Measurements from ENCODE around the gene CAMK2A.

CAMK2A gene

GRCh38 chr5:150289551-150290390 lies at the start of gene CAMK2A:
CAMK2A (minus strand) TSS chr5:150289773; CDS start chr5:150289625, 148 bp downstream.
- no peak for DNase-seq (ENCODE audit: low read depth in 3 of 3, low spot score in 1 of 3)

- no peak for DNase-seq (ENCODE audit: low read depth in 3 of 3, low spot score in 1 of 3)
Observed at GRCh38 chr5:150339165-150339564, 49.6 kb upstream of the CAMK2A start.

- no peak for DNase-seq (ENCODE audit: low read depth in 3 of 3, low spot score in 1 of 3)
Observed at GRCh38 chr5:150338546-150338945, 49.0 kb upstream of the CAMK2A start.

- DNase-seq (ENCODE audit: low read depth in 3 of 3, low spot score in 1 of 3) = no peak
Observed at GRCh38 chr5:150335778-150336177, 46.2 kb upstream of the CAMK2A start.

- DNase-seq (ENCODE audit: low read depth in 3 of 3, low spot score in 1 of 3) = no peak
Observed at GRCh38 chr5:150333400-150333799, 43.8 kb upstream of the CAMK2A start.

- DNase-seq (ENCODE audit: low read depth in 3 of 3, low spot score in 1 of 3) = no peak
Observed at GRCh38 chr5:150329881-150330876, 40.6 kb upstream of the CAMK2A start.

- no peak for DNase-seq (ENCODE audit: low read depth in 3 of 3, low spot score in 1 of 3)
Observed at GRCh38 chr5:150329038-150329437, 39.5 kb upstream of the CAMK2A start.

GRCh38 chr5:150328515-150328914 lies 38.9 kb upstream of the CAMK2A start:
- DNase-seq (ENCODE audit: low read depth in 3 of 3, low spot score in 1 of 3) = no peak

- DNase-seq (ENCODE audit: low read depth in 3 of 3, low spot score in 1 of 3) = no peak
Observed at GRCh38 chr5:150327139-150327538, 37.6 kb upstream of the CAMK2A start.

GRCh38 chr5:150326707-150327106 lies 37.1 kb upstream of the CAMK2A start:
- no peak for DNase-seq (ENCODE audit: low read depth in 3 of 3, low spot score in 1 of 3)

- DNase-seq (ENCODE audit: low read depth in 3 of 3, low spot score in 1 of 3) = no peak
Observed at GRCh38 chr5:150325426-150325825, 35.9 kb upstream of the CAMK2A start.

GRCh38 chr5:150323819-150324218 lies 34.2 kb upstream of the CAMK2A start:
- DNase-seq (ENCODE audit: low read depth in 3 of 3, low spot score in 1 of 3) = no peak

- no peak for DNase-seq (ENCODE audit: low read depth in 3 of 3, low spot score in 1 of 3)
Observed at GRCh38 chr5:150323092-150323491, 33.5 kb upstream of the CAMK2A start.

- no peak for DNase-seq (ENCODE audit: low read depth in 3 of 3, low spot score in 1 of 3)
Observed at GRCh38 chr5:150322202-150322601, 32.6 kb upstream of the CAMK2A start.

- no peak for DNase-seq (ENCODE audit: low read depth in 3 of 3, low spot score in 1 of 3)
Observed at GRCh38 chr5:150321784-150322183, 32.2 kb upstream of the CAMK2A start.

- DNase-seq (ENCODE audit: low read depth in 3 of 3, low spot score in 1 of 3) = no peak
Observed at GRCh38 chr5:150321211-150321610, 31.6 kb upstream of the CAMK2A start.

- DNase-seq (ENCODE audit: low read depth in 3 of 3, low spot score in 1 of 3) = no peak
Observed at GRCh38 chr5:150320044-150320613, 30.6 kb upstream of the CAMK2A start.

GRCh38 chr5:150319484-150319790 lies 29.9 kb upstream of the CAMK2A start:
- no peak for DNase-seq (ENCODE audit: low read depth in 3 of 3, low spot score in 1 of 3)

- no peak for DNase-seq (ENCODE audit: low read depth in 3 of 3, low spot score in 1 of 3)
Observed at GRCh38 chr5:150318613-150319483, 29.3 kb upstream of the CAMK2A start.
